Activated naive CD4-positive, alpha-beta T cell (primary cell): ENCODE data around the gene SEPTIN1.
"Not testable (repeated sequence)": the region's sequence is repeated elsewhere in the genome, so short reads cannot be mapped to it uniquely, and the experiment has no call there.

Experiments
- DNase-seq, 4 experiments: peaks; one replicate each; lab custom pipeline; 2025; lab: John Stamatoyannopoulos, UW

SEPTIN1 gene

GRCh38 chr16:30401768-30402425 lies 19.5 kb upstream of the SEPTIN1 start:
- DNase-seq, result no peak

- no peak for DNase-seq
Observed at GRCh38 chr16:30399435-30400186, 17.2 kb upstream of the SEPTIN1 start.

- no peak for DNase-seq
Observed at GRCh38 chr16:30398661-30399434, 16.5 kb upstream of the SEPTIN1 start.

- DNase-seq, result no peak
Observed at GRCh38 chr16:30397776-30398660, 15.7 kb upstream of the SEPTIN1 start.

GRCh38 chr16:30397056-30397455 lies 14.7 kb upstream of the SEPTIN1 start:
- no peak for DNase-seq

GRCh38 chr16:30396627-30397026 lies 14.3 kb upstream of the SEPTIN1 start:
- DNase-seq, result not testable (repeated sequence)

GRCh38 chr16:30395992-30396585 lies 13.7 kb upstream of the SEPTIN1 start:
- DNase-seq, result no peak

GRCh38 chr16:30395155-30395991 lies 13.0 kb upstream of the SEPTIN1 start, which contains the start of gene ZNF48:
Gene ZNF48 (plus strand): TSS chr16:30395420. CDS start chr16:30395795, 375 bp downstream.
- peak in 1 of 4 experiments; percentile 56 for DNase-seq

- DNase-seq, result no peak
Observed at GRCh38 chr16:30394592-30395154, 12.3 kb upstream of the SEPTIN1 start.

- no peak for DNase-seq
Observed at GRCh38 chr16:30383521-30383920, 1.2 kb upstream of the SEPTIN1 start.

GRCh38 chr16:30381291-30382041 lies 895 bp downstream of the SEPTIN1 start:
- no peak for DNase-seq

GRCh38 chr16:30380803-30381208 lies 1.6 kb downstream of the SEPTIN1 start:
- no peak for DNase-seq

GRCh38 chr16:30380072-30380802 lies 2.1 kb downstream of the SEPTIN1 start:
- no peak for DNase-seq

- DNase-seq, result no peak
Observed at GRCh38 chr16:30379158-30379783, 3.1 kb downstream of the SEPTIN1 start.

- DNase-seq, result peak; percentile 98 to 100 (median 99)
Observed at GRCh38 chr16:30378236-30379157, 3.9 kb downstream of the SEPTIN1 start.

- DNase-seq, result peak; percentile 54 to 90 (median 73)
Observed at GRCh38 chr16:30377812-30378235, 4.5 kb downstream of the SEPTIN1 start.
